ENCODE results near the gene ADAMTS10. TPM values are rescaled to one million over a fixed set of nuclear protein-coding genes. Genes with fewer than 3 reads are reported as not detected.

ADAMTS10 gene
- total and polyA plus RNA-seq, 4 donors, result 9.1 to 44.1 (median 15.3) TPM

GRCh38 chr19:8641221-8641907 lies 30.8 kb upstream of the ADAMTS10 start:
- no peak overlapping the region for H3K9ac ChIP-seq (ENCODE audit: insufficient read depth in 1 of 2, low read length in 2 of 2)
- no peak overlapping the region for H3K4me3 ChIP-seq
- TF ChIP-seq CTCF (IDR thresholded peaks at IDR 0.05; ENCODE audit: control extremely low read depth, extremely low read depth), result no peak
- H3K36me3 ChIP-seq (ENCODE audit: control insufficient read depth in 4 of 4, insufficient read depth in 4 of 4, low read length in 4 of 4), result no peaks in the 10 kb centered on the region
- ATAC-seq (ENCODE audit: insufficient read depth, low FRiP score) (no peak), DNase-seq (no peak)
- 88 to 92% methylated on average over 2 of the region's 2 CpGs for WGBS, 2 donors
- H3K27ac ChIP-seq (ENCODE audit: low read depth in 1 of 2, low read length in 1 of 2), result no peak overlapping the region
- peaks cover 0 to 9% (median 5%) of the 10 kb centered on the region in 5 donors for H3K4me1 ChIP-seq (ENCODE audit: control insufficient read depth in 5 of 5, insufficient read depth in 5 of 5, low read length in 5 of 5)
- H3K9me3 ChIP-seq (ENCODE audit: control insufficient read depth in 4 of 4, insufficient read depth in 3 of 4, low read length in 3 of 4), result peaks cover 0 to 8% (median 0%) of the 10 kb centered on the region in 4 donors
- H3K27me3 ChIP-seq (ENCODE audit: control insufficient read depth in 3 of 3, insufficient read depth in 3 of 3, low read length in 2 of 3), result no peaks in the 10 kb centered on the region

- H3K9ac ChIP-seq (ENCODE audit: insufficient read depth in 1 of 2, low read length in 2 of 2), result no peak overlapping the region
Measured at GRCh38 chr19:8640402-8641004, 30.0 kb upstream of the ADAMTS10 start.

GRCh38 chr19:8639821-8640401 lies 29.4 kb upstream of the ADAMTS10 start:
- Histone ChIP-seq H3K4me1 (ENCODE audit: control insufficient read depth in 5 of 5, insufficient read depth in 5 of 5, low read length in 5 of 5) (peaks cover 0 to 9% (median 5%) of the 10 kb centered on the region in 5 donors), H3K9me3 (ENCODE audit: control insufficient read depth in 4 of 4, insufficient read depth in 3 of 4, low read length in 3 of 4) (peaks cover 0 to 8% (median 0%) of the 10 kb centered on the region in 4 donors), H3K27me3 (ENCODE audit: control insufficient read depth in 3 of 3, insufficient read depth in 3 of 3, low read length in 2 of 3) (no peaks in the 10 kb centered on the region), H3K27ac (ENCODE audit: low read depth in 1 of 2, low read length in 1 of 2) (no peak overlapping the region), H3K36me3 (ENCODE audit: control insufficient read depth in 4 of 4, insufficient read depth in 4 of 4, low read length in 4 of 4) (no peaks in the 10 kb centered on the region), H3K4me3 (no peak overlapping the region), H3K9ac (ENCODE audit: insufficient read depth in 1 of 2, low read length in 2 of 2) (no peak overlapping the region)
- WGBS, 2 donors, result 42 to 44% methylated on average over 8 of the region's 8 CpGs
- no peak for ATAC-seq (ENCODE audit: insufficient read depth, low FRiP score)
- DNase-seq, result no peak
- TF ChIP-seq CTCF (IDR thresholded peaks at IDR 0.05; ENCODE audit: control extremely low read depth, extremely low read depth), result no peak

More at GRCh38 chr19:8640402-8641004, 30.0 kb upstream of the ADAMTS10 start:
- H3K36me3 ChIP-seq (ENCODE audit: control insufficient read depth in 4 of 4, insufficient read depth in 4 of 4, low read length in 4 of 4), result no peaks in the 10 kb centered on the region
- no peak for TF ChIP-seq CTCF (IDR thresholded peaks at IDR 0.05; ENCODE audit: control extremely low read depth, extremely low read depth)
- WGBS, 2 donors, result 31 to 47% methylated on average over 12 of the region's 12 CpGs
- peaks cover 0 to 9% (median 5%) of the 10 kb centered on the region in 5 donors for H3K4me1 ChIP-seq (ENCODE audit: control insufficient read depth in 5 of 5, insufficient read depth in 5 of 5, low read length in 5 of 5)
- no peak overlapping the region for H3K27ac ChIP-seq (ENCODE audit: low read depth in 1 of 2, low read length in 1 of 2)
- ATAC-seq (ENCODE audit: insufficient read depth, low FRiP score) (no peak), DNase-seq (peak in 2 of 3 donors; percentile 24 to 26)
- no peak overlapping the region for H3K4me3 ChIP-seq
- peaks cover 0 to 8% (median 0%) of the 10 kb centered on the region in 4 donors for H3K9me3 ChIP-seq (ENCODE audit: control insufficient read depth in 4 of 4, insufficient read depth in 3 of 4, low read length in 3 of 4)
- no peaks in the 10 kb centered on the region for H3K27me3 ChIP-seq (ENCODE audit: control insufficient read depth in 3 of 3, insufficient read depth in 3 of 3, low read length in 2 of 3)
